Ramos (cell line): Measurements from ENCODE around the gene PRSS38.

ENCODE experiments used
- in situ Hi-C: fragments of 300-500 bp; cut with MboI; formaldehyde crosslinking; loops from one replicate; pipeline ENCODE4 v1.14.3; 2022; ENCODE audit warnings: low sequenced_read_pairs; ENCODE audit not compliant: unreplicated experiment

Gene PRSS38

DNA sequence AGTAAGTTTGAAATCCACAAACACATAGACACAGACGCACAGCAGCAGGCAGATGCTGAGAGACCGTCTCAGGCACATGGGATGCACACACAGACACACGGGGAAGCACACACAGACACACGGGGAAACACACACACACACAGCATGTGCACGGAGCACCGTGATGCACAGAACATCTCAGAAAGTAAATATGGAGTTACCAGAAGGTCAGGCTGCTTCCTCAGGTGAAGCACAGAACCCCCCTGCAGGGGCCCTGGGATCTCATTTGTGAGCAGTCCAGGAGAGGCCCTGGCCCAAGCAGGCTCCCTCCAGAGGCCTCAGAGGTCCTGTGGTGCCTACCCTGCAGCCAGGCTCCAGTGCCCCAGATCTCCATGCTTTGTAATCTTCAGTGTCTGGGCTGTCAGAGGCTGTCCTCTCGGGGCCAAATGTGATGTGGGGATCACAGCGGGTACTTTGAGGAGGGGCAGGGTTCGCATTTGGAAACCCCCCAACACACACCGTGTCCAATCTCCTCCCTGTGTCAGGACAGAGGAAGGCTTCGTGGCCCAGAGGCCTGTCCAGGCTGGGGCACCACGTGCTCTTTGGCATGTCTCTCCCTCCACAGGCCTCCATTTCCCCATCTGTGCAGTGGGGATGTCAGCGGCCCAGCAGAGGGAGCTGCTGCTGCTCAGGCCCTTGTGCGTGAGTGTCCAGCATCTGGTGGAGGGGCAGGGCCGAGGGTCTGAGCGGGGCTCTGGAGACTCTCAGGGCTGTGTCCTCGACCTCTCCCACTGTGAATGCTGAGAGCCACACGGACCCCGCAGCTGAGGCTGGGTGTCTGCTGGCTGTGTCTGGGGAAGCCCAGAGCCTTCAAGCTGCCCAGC is 23.0 kb upstream of the PRSS38 start:
- in situ Hi-C loops, result no loop called here

DNA sequence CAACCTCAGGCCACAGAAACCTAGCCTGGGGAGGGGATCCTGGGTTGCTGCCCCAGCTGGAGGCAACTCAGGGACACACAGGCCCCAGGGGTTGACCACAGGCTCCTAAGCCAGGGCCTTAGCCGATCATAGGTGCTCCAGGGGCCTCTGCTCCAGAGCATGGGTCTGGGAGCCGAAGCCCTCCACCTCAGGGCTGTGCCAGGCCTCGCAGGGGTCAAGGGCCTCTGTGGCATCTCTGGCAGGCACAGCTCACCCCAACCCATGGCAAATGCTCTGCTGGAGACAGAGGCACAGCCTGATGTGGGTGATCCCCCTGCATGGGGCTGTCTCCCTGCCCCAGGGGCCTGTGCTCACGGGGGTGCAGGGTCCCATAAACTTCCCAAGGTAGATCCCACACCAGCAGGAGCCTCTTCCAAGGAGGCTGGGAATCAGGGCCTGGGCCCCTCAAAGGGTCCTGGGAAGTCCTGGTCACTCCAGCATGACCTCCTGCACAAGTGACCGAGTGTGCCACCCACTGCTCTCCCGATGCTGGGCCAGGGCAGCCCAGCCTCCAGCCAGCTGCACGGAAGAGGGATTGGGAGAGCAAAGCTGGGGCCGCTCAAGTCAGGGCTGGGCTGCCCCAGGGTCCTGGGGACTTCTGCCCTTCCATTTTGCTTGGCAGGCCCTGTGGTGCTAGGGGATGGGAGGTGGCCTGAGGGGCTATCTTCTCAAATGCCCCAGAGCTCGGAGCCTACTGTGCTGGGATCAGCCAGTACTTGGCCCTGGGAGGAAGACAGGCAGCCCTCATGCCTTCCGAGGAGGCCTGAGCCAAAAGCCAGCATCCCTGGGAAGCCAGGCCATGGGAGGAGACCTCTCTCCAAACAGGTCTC is 22.2 kb upstream of the PRSS38 start:
- in situ Hi-C loops, result no loop called here

DNA sequence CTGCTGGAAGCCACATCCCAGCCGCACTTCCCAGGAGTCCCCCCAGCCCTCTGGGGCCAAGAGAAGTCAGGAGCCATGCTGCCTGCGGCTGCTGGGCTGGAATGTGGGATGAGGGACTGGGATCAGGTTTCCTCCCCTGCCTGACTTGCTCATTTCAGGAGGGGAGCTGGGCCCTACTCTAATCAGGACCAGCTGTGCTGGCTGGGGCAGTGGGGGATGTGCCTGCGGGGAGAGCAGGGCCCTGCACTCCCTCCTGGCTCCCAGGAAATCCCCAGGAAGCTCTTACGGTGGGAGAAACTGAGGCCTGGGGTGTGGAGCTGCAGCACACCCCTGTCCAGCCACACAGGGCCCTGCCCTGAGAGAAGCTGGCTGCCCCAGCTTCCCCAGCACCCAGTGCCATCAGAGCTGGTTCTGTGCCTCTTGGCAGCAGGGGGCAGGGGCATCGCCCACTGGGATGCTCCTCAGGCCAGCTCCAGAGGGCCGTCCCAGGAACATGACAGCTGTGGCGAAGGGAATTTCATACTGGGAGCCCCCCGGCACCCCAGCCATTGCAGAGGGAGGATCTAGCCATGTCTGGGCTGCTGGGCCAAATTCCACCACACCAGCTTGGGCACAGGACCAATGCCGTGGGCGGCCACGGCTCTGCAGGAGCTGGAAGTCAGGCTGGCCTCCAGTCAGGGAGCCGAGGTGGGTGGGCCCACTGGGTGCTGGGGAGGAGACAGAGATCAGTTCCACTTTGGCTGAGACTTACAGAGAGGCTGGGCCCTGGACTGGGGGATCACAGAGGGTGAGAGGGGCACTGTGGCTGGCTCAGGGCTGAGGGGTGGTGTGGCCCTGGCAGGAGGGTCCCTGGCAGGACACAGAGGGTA is 21.3 kb upstream of the PRSS38 start:
- in situ Hi-C loops, result no loop called here

DNA sequence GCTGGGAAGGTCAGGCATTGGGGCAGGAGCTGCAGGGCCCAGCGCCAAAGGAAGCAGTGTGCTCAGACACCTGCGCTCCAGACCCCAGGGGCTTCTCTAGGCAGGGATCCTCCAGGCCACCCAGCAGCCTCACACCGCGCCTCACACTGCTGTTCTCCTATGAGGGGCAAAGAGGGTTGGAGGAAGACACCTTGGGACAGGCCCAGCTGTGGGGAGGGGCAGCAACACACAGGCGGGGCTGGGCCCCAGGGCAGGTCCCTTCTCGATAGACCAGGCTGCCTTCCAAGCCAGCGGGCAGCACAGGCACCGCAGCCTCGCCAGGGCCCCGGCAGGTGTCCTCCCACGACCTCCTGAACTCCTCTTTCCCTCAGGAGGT is 20.7 kb upstream of the PRSS38 start:
- in situ Hi-C loops, result no loop called here

DNA sequence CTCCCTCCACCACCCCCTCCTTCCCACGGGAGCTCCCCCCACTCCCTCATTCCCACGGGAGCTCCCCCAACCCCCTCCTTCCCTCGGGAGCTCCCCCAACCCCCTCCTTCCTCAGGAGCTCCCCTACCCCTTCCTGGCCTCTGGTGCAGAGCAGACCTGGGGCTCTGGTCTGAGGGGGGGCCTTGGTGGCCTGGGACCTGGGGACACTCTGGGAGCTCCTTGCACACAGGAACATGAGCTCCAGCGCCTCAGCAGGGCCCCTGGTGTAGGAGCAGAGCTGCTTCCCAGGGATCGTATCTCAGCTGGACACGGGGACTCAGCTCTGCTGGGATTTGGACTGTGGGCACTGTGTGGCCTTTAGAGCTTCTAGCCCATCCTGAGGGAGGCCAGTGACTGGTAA is 19.7 kb upstream of the PRSS38 start:
- in situ Hi-C loops, result no loop called here

DNA sequence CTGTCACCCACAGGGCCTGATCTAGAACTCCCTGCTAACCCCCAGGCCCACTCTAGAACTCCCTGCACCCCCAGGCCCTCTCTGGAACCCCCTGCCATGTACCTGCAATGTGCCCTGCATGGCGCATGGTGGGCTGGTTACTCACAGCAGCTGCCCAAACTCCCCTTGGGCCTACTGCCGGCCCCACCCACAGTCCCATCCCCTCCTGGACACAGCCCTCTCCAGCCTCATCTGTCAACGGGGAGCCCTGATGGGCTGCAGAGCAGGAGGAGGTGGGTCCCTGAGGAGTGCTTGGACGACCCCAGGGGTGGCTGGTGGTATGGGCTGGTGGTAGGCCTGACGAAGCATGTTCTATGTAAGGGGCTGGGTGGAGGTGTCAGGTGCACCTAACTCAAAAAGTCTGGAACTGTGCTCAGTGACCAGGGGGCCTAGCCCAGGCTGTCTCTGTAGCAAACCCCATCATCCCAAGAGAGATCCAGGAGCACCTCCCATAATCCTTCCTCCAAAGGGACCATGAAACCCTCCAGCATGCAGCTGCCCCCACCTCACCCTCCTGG is 19.0 kb upstream of the PRSS38 start:
- in situ Hi-C loops, result no loop called here

DNA sequence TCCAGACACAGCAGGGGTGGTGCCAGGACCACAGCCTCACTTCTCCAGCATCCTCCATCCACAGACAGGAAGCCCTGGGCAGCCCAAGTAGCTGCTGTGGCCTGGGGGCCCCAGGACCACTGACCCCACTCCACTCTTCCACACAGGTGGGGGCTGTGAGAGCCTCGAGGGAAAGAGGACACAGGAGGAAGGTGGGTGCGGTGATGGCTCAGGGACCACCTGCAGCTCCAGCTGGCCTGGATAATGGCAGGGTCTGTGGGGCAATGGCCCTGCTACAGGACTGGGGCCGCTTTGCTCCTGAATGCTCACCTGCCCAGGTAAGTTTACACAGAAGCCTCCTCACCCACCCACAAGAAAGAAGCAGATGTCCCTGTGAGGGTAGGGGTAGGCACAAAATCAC is 18.3 kb upstream of the PRSS38 start:
- in situ Hi-C loops, result no loop called here

DNA sequence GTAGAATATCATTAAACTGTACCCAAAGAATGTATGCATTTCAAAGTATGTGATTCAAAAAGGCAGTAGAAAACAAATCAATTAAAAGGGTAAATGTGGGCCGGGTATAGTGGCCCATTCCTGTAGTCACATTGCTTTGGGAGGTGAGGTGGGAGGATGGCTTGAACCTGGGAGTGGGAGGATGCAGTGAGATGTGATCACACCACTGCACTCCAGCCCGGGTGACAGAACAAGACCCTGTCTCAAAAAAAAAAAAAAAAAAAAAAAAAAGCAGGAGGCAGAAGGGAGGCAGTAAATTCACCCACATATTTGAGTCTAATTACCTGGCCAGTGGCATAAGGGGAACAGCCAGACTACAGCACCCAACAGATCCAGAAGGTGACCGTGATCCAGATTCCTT is 17.9 kb upstream of the PRSS38 start:
- in situ Hi-C loops, result no loop called here

DNA sequence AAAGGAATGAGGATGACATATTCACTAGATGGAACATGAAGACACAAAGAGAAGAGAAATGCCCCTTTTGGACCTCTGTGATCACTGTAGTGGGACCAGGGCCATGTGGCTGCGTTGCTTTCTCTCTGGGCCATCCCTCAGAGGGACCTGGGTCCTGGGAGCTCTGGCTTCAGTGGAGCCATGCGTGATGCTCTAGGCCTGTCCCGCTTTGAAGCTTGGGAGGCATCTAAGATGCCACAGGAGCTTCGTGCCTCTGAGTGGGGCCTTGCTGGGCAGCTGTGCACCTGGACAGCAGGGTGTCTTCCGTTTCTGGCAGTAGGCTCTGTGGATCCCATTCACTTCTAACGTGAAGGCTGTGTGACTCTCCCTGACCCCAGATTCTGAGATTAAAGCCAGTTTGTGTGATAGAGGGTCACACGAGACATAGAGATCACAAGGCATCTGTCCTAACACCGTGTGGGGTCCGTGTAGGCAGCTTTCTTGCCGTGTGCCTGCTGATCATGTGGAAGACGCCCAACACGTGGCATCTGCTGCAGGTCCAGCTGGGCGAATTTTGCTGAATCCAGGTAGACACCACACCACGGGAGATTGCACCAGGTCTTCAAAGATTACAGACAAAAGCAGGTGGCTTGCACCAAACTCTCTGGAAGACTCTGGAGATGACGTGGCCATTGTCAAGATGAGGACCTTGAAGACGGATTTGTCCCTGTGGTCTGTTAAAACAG is 17.2 kb upstream of the PRSS38 start:
- in situ Hi-C loops, result no loop called here

DNA sequence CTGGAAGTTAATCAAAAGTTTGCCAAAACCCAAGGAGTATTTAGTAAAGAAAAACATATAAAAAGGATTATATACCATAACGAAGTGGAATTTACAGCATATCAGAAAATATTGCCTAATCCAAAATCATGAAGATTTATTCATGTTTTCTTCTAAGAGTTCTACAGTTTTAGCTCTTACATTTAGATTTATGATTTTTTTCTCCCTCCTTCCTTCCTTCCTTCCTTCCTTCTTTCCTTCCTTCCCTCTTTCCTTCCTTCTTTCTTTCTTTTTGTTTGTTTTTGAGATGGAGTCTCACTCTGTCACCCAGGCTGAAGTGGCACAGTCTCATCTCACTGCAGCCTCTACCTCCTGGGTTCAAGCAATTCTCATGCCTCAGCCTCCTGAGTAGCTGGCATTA is 15.7 kb upstream of the PRSS38 start:
- in situ Hi-C loops, result no loop called here

DNA sequence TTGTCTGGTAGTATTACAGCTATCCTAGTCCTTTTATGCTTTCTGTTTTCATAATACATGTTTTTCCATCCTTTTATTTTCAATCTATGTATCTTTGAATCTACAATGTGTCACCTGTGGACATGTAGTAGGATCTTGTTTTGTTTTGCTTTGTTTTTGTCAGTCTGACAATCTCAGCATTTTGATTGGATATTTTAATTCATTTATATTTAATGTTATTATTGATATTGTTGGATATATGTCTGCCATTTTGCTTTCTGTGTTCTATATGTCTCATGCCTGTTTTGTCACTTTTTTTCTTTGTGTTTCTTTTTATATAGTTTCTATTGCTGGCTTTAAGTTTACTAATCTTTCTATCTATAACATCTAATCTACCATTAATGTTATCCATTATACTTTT is 11.5 kb upstream of the PRSS38 start:
- in situ Hi-C loops, result no loop called here

DNA sequence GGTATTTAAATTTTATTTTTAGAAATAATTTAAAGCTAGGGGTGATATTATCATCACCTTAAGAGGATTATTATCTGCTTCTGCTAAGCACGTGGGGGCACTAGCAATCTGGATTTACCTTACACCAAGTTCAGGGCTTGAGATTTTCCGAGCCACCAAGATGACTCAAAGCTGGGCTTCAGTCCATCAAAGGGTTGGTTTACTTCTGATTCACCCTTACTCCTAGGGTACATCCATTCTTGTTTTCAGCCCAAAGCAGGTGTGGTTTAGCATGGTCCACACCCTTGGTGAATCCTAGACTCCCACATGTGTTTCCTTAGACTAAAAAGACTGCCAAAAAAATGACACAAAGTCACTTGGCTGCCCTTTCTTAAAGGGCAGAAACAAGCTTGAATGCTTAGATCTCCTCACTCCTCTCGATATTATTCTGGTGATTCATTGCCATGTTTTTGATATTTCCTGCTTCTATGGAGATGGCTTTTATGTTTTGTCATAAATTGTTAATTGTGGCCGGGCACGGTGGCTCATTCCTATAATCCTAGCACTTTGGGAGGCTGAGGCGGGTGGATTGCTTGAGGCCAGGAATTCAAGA is 9.8 kb upstream of the PRSS38 start:
- in situ Hi-C loops, result no loop called here

DNA sequence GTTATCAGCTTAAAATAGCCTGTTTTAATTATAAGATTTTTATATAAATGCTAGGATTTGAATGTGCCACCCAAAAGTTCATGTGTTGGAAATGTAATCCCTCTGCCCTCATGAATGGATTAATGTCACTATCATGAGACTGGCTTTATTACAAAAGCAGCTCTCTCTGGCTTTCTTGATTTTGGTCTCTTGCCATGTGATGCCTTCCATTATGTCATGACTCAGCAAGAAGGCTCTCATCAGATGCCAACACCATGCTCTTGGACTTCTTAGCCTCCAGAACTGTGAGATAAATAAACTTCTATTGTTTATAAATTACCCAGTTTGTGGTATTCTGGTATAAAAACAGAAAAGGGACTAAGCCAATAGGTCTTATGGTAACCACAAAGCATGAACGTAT is 6.9 kb upstream of the PRSS38 start:
- in situ Hi-C loops, result no loop called here

DNA sequence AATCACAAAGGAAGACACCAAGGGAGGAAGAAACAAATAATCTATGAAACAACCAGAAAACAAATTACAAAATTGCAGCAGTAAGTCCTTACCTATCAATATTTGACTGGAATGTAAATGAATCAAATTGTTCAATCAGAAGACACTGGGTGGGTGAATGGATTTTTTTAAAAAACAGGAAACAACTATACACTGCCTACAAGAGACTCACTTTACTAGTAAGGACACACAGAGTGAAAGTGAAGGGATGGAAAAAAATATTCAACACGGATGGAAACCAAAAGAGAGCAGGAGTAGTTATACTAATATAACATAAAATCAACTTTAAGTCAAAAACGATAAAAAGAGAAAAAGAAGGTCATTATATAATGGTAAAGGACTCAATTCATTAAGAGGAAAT is 6.4 kb upstream of the PRSS38 start:
- in situ Hi-C loops, result no loop called here

DNA sequence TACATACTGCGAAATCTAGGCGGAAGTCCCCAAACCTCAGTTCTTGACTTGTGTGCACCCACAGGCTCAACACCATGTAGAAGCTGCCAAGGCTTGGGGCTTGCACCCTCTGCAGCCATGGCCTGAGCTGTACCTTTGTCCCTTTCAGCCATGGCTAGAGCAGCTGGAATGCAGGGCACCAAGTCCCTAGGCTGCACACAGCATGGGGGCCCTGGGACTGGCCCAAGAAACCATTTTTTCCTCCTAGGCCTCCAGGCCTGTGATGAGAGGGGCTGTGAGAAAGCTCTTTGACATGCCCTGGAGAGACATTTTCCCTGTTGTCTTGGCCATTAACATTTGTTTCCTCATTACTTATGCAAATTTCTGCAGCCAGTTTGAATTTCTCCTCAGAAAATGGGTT is 1.5 kb upstream of the PRSS38 start:
- in situ Hi-C loops, result no loop called here

DNA sequence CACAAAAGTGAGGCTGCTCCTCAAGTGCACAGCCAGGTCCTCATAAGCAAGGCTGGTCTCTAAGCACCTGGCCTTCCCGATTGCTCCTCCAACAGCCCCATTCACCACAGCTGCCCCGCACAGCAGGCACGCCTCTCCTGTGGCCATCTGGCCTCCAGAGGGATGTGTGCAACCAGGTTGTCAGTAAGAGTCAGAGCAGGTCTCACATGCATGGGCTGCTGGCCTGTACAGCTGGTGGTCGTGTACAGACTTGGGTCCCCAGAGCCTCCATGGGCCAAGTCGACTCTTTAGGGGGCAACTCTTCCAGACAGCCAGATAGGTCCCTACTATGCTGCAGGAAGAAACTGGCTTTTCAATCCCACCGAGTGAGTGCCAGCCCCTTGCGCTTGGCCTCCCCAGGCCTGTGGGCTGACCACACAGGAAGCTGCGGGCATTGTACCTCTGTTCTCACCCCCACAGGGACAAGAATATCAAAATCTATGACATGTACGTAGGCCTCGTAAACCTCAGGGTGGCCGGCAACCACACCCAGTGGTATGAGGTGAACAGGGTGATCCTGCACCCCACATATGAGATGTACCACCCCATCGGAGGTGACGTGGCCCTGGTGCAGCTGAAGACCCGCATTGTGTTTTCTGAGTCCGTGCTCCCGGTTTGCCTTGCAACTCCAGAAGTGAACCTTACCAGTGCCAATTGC is 1.4 kb downstream of the PRSS38 start:
- in situ Hi-C loops, result no loop called here

DNA sequence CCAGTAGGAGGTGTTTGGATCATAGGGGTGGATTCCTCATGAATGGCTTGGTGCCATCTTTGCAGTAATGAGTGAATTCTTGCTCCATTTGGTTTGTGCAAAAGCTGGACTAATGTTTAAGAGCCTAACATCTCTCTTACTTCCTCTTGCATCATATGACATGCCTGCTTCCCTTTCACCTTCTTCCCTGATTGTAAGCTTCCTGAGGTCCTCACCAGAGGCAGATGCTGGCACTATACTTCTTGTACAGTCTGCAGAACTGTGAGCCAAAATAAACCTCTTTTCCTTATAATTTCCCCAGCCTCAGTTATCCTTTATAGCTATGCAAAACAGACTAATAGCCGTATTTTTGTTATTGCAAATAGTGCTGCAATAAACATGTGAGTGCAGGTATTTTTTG is 8.1 kb downstream of the PRSS38 start:
- in situ Hi-C loops, result no loop called here

DNA sequence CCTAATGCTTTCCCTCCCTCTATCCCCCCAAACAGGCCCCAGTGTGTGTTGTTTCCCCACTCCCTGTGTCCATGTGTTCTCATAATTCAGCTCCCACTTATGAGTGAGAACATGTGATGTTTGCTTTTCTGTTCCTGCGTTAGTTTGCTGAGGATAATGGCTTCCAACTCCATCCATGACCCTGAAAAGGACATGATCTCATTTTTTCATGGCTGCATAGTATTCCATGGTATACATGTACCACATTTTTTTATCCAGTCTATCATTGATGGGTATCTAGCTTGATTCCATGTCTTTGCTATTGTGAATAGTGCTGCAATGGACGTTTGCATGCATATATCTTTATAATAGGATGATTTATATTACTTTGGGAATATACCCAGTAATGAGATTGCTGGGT is 8.7 kb downstream of the PRSS38 start:
- in situ Hi-C loops, result no loop called here

DNA sequence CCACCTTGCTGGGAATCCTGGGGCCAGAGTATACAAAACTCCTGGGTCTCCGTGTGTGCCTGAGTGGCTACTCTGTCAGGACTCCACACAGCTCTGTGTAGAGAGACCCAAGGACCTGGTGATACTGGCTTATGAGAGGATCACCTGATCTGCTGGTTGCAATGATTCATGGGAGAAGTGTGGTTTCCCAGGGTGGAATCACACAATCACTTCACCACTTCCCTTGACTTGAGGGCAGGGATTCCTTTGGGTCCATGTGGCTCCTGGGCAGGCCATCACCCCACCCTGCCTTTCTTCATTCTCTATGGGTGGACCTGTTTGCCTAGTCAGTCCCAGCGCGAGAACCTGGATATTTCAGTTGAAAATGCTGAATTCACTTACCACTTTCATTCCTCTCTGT is 13.3 kb downstream of the PRSS38 start:
- in situ Hi-C loops, result no loop called here
